Peyer's patch (tissue), 4 donors: ENCODE results near the gene FNDC3A.

Experiments used
- CTCF ChIP-seq, 6 experiments: fragments of 450-650 bp in 4 of 6; fragments of 200-600 bp in 2 of 6; sonication (generic) in 1 of 6; IDR thresholded peaks; one replicate each; pipeline ENCODE4 v1.5.1; 2017 to 2019; ENCODE audit warnings: antibody characterized with exemption in 6 of 6, mild to moderate bottlenecking in 3 of 6, moderate library complexity in 1 of 6
- POLR2A ChIP-seq, 2 donors: fragments of 450-650 bp; IDR thresholded peaks; one replicate each; pipeline ENCODE4 v1.5.1; 2017; ENCODE audit warnings: antibody characterized with exemption in 2 of 2, mild to moderate bottlenecking in 2 of 2, moderate library complexity in 2 of 2

GRCh38 chr13:48973845-48974431 lies 1.8 kb upstream of the FNDC3A start:
- TF ChIP-seq CTCF (IDR thresholded peaks at IDR 0.05) (no peak), POLR2A (IDR thresholded peaks at IDR 0.05) (no peak)
